IPS DF 6.9 (cell line): ENCODE results near the gene TMX4.
"Not testable (repeated sequence)": the region's sequence is repeated elsewhere in the genome, so short reads cannot be mapped to it uniquely, and the experiment has no call there.

Experiments
- DNase-seq: peaks from one replicate; pipeline ENCODE4 v3.0.0-alpha.2; 2013; ENCODE audit warnings: low read depth, low spot score
- H3K27ac ChIP-seq: one replicate; pipeline ENCODE4 v1.5.1; 2013; ENCODE audit warnings: low read length, control low read depth
- H3K27me3 ChIP-seq: 2 replicates; pipeline ENCODE4 v1.6.1; 2013; ENCODE audit warnings: mild to moderate bottlenecking, low read length; ENCODE audit not compliant: control insufficient read depth, insufficient read depth
- H3K36me3 ChIP-seq: 2 replicates; pipeline ENCODE4 v1.6.1; 2013; ENCODE audit warnings: low read length; ENCODE audit not compliant: control insufficient read depth, insufficient read depth
- H3K4me1 ChIP-seq: 2 replicates; pipeline ENCODE4 v1.6.1; 2013; ENCODE audit warnings: low read length; ENCODE audit not compliant: control insufficient read depth, insufficient read depth
- H3K4me3 ChIP-seq: 2 replicates; pipeline ENCODE4 v1.5.1; 2013; ENCODE audit warnings: mild to moderate bottlenecking, low read length
- H3K9me3 ChIP-seq: 2 replicates; pipeline ENCODE4 v1.6.1; 2013; ENCODE audit warnings: low read length, inconsistent platforms; ENCODE audit not compliant: control insufficient read depth, insufficient read depth
- WGBS: extraction: QIAGEN DNeasy Blood & Tissue Kit; methylation state at CpG from one replicate; pipeline ENCODE4 v1.1.7; 2013; ENCODE audit warnings: mixed read lengths, missing lambda C conversion rate; ENCODE audit not compliant: insufficient read length, insufficient coverage; 5-methylcytosine and 5-hydroxymethylcytosine counted together

TMX4 gene

DNA sequence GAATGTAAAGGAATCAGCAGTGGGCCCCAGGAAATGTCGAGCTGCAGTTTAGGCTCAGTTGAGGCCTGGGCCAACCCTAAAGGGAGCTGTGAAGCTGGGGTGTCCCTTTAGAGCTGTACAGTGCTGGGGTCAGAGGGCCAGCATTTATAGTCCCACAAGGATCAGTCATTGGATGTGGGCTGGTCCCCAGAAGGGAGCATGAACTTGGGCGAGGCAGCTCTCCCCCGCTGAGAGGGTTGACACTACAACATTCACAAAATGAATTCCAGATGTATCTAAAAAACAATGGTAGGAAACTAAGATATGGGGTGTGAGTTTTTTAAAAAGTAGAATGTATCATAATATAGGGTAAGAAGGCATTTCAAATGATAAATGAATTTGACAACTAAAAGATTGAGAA, 29.7 kb upstream of the TMX4 start:
- H3K27ac ChIP-seq = no peak overlapping the region
- no peaks in the 10 kb centered on the region for H3K9me3 ChIP-seq
- H3K4me3 ChIP-seq = no peak overlapping the region
- no peaks in the 10 kb centered on the region for H3K4me1 ChIP-seq
- no peaks in the 10 kb centered on the region for H3K27me3 ChIP-seq
- no peaks in the 10 kb centered on the region for H3K36me3 ChIP-seq
- no CpG with 5 or more reads among the region's 3 CpGs for WGBS
- no peak for DNase-seq

DNA sequence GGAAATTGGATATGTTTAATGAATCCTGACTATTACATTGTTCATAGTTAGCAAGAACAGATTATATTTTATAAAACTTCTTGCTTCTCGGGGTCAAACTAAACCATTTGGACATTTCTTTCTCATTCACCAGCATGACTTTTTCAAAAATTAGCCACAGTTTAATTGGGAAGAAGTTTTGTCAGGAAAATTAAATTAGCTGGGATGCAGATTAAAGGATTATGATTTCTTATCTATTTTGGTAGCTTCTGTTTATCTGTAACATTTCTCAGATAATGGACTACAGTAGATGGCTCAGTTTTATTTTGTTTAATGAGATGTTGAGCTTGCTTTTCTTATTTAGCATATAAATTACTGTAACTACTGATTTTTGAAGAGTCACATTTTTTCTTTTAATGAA, 26.4 kb upstream of the TMX4 start:
- H3K9me3 ChIP-seq = no peaks in the 10 kb centered on the region
- no peaks in the 10 kb centered on the region for H3K4me1 ChIP-seq
- WGBS = no CpG with 5 or more reads among the region's 1 CpG
- no peaks in the 10 kb centered on the region for H3K27me3 ChIP-seq
- H3K36me3 ChIP-seq = no peaks in the 10 kb centered on the region
- no peak for DNase-seq
- no peak overlapping the region for H3K27ac ChIP-seq
- no peak overlapping the region for H3K4me3 ChIP-seq

- Histone ChIP-seq H3K4me3 (no peak overlapping the region), H3K27me3 (no peaks in the 10 kb centered on the region), H3K4me1 (no peaks in the 10 kb centered on the region), H3K9me3 (no peaks in the 10 kb centered on the region), H3K36me3 (no peaks in the 10 kb centered on the region), H3K27ac (no peak overlapping the region)
- WGBS = no CpG with 5 or more reads among the region's 13 CpGs
- peak; percentile 22 for DNase-seq
Observed at GRCh38 chr20:8043687-8044282, 24.2 kb upstream of the TMX4 start.

GRCh38 chr20:8039042-8039441, 19.5 kb upstream of the TMX4 start:
- no peaks in the 10 kb centered on the region for H3K27me3 ChIP-seq
- no peak overlapping the region for H3K4me3 ChIP-seq
- H3K4me1 ChIP-seq = no peaks in the 10 kb centered on the region
- H3K27ac ChIP-seq = no peak overlapping the region
- no peaks in the 10 kb centered on the region for H3K9me3 ChIP-seq
- peak; percentile 1 for DNase-seq
- WGBS = no CpG with 5 or more reads among the region's 2 CpGs
- no peaks in the 10 kb centered on the region for H3K36me3 ChIP-seq

DNA sequence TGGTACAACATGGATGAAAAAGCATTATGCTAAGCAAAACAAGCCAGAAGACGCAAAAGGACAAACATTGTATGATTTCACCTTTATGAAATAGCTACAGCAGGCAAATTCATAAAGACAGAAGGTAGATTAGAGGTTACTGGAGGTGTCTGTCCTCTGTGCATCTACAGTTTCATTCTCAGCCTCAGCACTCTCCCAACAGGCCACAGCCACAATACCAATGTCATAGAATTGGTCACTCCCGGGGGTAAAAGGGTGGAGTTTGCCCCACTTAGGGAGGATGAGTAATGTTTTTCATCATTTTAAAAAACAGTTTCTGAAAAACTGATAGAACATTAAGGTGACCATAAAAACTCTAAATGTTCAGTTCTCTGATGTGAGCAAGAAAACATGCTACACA, 17.2 kb upstream of the TMX4 start:
- no peak overlapping the region for H3K4me3 ChIP-seq
- no CpG with 5 or more reads among the region's 2 CpGs for WGBS
- no peaks in the 10 kb centered on the region for H3K27me3 ChIP-seq
- H3K4me1 ChIP-seq = no peaks in the 10 kb centered on the region
- no peak for DNase-seq
- no peaks in the 10 kb centered on the region for H3K36me3 ChIP-seq
- H3K9me3 ChIP-seq = no peaks in the 10 kb centered on the region
- H3K27ac ChIP-seq = no peak overlapping the region

DNA sequence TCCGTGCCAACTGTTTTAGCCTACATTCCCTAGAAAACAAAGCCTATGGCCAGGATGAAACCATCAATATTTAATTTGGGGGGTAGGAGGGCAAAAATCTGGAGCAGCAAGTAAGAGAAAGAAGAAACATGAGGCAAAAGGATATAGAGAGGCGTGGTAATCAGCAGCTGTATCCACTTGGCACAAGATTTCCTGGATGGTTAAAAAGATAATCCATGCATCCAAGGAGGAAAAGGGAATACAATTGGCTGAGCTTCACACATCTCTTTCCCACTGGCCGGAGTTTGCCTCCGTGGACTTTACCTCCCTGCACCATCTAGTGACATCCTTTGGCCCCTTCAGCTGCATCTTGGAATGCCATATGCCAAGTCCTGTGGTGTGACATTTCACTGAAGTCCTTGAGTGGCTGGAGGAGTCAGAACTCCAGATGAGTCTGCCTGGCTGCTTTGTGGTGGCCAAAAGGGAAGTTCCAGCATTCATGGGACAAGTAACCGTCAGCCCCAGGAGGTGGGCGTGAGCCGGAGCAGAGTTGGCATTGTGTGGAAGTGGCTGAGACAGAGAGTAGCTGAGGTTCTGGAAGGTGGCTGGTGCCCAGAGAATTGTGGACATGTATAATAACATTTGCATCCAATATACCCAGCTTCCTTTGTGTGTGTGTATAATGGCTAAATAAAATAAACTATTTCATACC, 13.7 kb upstream of the TMX4 start:
- H3K27me3 ChIP-seq = no peaks in the 10 kb centered on the region
- no peaks in the 10 kb centered on the region for H3K9me3 ChIP-seq
- WGBS = no CpG with 5 or more reads among the region's 7 CpGs
- H3K4me3 ChIP-seq = no peak overlapping the region
- no peak overlapping the region for H3K27ac ChIP-seq
- DNase-seq = no peak
- H3K36me3 ChIP-seq = no peaks in the 10 kb centered on the region
- no peaks in the 10 kb centered on the region for H3K4me1 ChIP-seq

GRCh38 chr20:8032499-8032898, 12.9 kb upstream of the TMX4 start:
- no peaks in the 10 kb centered on the region for H3K36me3 ChIP-seq
- H3K4me3 ChIP-seq = no peak overlapping the region
- no peaks in the 10 kb centered on the region for H3K9me3 ChIP-seq
- H3K4me1 ChIP-seq = no peaks in the 10 kb centered on the region
- H3K27me3 ChIP-seq = no peaks in the 10 kb centered on the region
- DNase-seq = no peak
- H3K27ac ChIP-seq = no peak overlapping the region
- no CpG with 5 or more reads among the region's 2 CpGs for whole genome bisulfite sequencing

DNA sequence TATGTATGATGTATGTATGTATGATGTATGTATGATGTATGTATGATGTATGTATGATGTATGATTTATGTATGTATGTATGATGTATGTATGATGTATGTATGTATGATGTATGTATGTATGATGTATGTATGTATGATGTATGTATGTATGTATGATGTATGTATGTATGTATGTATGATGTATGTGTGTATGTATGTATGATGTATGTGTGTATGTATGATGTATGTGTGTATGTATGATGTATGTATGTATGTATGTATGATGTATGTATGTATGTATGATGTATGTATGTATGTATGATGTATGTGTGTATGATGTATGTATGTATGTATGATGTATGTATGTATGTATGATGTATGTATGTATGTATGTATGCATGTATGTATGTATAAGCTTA, 12.0 kb upstream of the TMX4 start:
- not testable (repeated sequence) for H3K27me3 ChIP-seq, H3K4me3 ChIP-seq, H3K36me3 ChIP-seq, H3K9me3 ChIP-seq, H3K27ac ChIP-seq, H3K4me1 ChIP-seq, DNase-seq

DNA sequence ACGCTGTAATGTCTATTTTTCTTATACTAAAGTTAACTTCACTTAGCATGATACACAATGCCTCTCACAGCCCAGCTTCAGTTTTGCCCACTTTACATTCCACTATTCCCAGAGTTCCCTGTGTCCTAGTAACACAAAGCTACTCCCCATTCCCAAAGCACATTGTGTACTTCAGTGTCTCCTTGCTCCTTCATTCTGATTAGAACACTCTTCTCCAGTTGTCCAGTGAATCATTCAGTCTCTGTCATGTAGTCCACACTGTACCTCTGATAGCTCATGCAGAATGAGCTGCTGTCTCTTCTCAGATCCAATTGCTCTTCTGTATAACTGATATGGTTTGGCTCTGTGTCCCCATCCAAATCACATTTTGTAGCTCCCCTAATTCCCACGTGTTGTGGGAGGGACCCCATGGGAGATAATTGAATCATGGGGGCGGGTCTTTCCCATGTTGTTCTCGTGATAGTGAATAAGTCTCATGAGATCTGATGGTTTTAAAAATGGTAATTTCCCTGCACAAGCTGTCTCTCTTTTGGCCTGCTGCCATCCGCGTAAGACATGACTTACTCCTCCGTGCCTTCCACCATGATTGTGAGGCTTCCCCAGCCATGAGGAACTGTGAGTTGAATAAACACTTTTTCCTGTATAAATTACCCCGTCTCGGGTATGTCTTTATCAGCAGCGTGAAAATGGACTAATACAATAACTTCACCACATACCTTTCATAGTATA, 2.1 kb upstream of the TMX4 start:
- no CpG with 5 or more reads among the region's 10 CpGs for WGBS
- no peak for DNase-seq
- Histone ChIP-seq H3K27me3 (no peaks in the 10 kb centered on the region), H3K36me3 (no peaks in the 10 kb centered on the region), H3K27ac (no peak overlapping the region), H3K4me3 (no peak overlapping the region), H3K4me1 (no peaks in the 10 kb centered on the region), H3K9me3 (no peaks in the 10 kb centered on the region)

GRCh38 chr20:8020314-8021079, 936 bp upstream of the TMX4 start:
- no peak overlapping the region for H3K27ac ChIP-seq
- H3K36me3 ChIP-seq = no peaks in the 10 kb centered on the region
- H3K27me3 ChIP-seq = no peaks in the 10 kb centered on the region
- H3K4me3 ChIP-seq = no peak overlapping the region
- no peaks in the 10 kb centered on the region for H3K9me3 ChIP-seq
- no CpG with 5 or more reads among the region's 3 CpGs for WGBS
- DNase-seq = no peak
- no peaks in the 10 kb centered on the region for H3K4me1 ChIP-seq
